ENCODE results near the gene PSMD10.

- no peak for TF ChIP-seq CTCF (IDR thresholded peaks at IDR 0.05)
- no peak for TF ChIP-seq POLR2AphosphoS5 (IDR thresholded peaks at IDR 0.05; ENCODE audit: low read depth, low read length)
Observed at GRCh38 chrX:108090491-108091263, 665 bp downstream of the PSMD10 start.
